ENCODE results near the gene EIF4G2. TPM values are rescaled to one million over a fixed set of nuclear protein-coding genes. Genes with fewer than 3 reads are reported as not detected.

EIF4G2 gene
- total and polyA plus RNA-seq, 2 of the 8 experiments (the other 6 are each of a cell fraction or from before 2014, with no cell fraction given): 438 to 964 TPM

DNA sequence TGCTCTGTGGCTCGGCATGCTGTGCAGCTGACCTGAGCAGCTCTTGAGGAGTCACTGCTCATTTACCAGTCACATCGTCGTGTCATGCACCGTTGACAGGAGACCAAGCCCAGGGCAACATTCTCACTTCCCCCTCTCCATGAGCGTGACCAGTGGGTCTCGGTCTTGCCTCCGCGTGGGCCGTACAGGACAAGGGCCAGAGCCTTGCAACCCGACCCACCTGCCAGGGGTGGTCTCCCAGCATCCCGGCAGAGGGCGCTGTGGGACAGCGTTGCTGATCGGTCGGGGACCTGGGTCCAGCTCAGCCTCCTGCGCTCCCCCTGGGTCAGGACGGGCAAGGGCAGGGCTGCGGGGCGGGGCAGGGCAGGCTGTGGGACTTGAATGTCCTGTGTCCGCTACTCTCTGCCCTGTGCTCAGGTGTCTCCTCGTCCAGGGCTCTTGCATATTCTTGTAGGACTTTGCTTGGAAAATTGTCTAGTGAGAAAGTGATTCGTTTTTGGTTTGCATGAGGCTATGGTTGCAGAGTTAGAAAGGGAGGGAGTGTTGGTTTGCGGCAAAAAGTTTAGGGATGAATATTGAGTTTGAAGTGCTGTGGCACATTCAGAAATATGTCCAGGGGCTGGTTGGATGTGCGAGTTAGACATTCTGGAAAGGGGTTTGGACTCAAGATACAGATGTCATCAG lies 16.2 kb downstream of the EIF4G2 start (continued):
- TF ChIP-seq, protein P1, sequence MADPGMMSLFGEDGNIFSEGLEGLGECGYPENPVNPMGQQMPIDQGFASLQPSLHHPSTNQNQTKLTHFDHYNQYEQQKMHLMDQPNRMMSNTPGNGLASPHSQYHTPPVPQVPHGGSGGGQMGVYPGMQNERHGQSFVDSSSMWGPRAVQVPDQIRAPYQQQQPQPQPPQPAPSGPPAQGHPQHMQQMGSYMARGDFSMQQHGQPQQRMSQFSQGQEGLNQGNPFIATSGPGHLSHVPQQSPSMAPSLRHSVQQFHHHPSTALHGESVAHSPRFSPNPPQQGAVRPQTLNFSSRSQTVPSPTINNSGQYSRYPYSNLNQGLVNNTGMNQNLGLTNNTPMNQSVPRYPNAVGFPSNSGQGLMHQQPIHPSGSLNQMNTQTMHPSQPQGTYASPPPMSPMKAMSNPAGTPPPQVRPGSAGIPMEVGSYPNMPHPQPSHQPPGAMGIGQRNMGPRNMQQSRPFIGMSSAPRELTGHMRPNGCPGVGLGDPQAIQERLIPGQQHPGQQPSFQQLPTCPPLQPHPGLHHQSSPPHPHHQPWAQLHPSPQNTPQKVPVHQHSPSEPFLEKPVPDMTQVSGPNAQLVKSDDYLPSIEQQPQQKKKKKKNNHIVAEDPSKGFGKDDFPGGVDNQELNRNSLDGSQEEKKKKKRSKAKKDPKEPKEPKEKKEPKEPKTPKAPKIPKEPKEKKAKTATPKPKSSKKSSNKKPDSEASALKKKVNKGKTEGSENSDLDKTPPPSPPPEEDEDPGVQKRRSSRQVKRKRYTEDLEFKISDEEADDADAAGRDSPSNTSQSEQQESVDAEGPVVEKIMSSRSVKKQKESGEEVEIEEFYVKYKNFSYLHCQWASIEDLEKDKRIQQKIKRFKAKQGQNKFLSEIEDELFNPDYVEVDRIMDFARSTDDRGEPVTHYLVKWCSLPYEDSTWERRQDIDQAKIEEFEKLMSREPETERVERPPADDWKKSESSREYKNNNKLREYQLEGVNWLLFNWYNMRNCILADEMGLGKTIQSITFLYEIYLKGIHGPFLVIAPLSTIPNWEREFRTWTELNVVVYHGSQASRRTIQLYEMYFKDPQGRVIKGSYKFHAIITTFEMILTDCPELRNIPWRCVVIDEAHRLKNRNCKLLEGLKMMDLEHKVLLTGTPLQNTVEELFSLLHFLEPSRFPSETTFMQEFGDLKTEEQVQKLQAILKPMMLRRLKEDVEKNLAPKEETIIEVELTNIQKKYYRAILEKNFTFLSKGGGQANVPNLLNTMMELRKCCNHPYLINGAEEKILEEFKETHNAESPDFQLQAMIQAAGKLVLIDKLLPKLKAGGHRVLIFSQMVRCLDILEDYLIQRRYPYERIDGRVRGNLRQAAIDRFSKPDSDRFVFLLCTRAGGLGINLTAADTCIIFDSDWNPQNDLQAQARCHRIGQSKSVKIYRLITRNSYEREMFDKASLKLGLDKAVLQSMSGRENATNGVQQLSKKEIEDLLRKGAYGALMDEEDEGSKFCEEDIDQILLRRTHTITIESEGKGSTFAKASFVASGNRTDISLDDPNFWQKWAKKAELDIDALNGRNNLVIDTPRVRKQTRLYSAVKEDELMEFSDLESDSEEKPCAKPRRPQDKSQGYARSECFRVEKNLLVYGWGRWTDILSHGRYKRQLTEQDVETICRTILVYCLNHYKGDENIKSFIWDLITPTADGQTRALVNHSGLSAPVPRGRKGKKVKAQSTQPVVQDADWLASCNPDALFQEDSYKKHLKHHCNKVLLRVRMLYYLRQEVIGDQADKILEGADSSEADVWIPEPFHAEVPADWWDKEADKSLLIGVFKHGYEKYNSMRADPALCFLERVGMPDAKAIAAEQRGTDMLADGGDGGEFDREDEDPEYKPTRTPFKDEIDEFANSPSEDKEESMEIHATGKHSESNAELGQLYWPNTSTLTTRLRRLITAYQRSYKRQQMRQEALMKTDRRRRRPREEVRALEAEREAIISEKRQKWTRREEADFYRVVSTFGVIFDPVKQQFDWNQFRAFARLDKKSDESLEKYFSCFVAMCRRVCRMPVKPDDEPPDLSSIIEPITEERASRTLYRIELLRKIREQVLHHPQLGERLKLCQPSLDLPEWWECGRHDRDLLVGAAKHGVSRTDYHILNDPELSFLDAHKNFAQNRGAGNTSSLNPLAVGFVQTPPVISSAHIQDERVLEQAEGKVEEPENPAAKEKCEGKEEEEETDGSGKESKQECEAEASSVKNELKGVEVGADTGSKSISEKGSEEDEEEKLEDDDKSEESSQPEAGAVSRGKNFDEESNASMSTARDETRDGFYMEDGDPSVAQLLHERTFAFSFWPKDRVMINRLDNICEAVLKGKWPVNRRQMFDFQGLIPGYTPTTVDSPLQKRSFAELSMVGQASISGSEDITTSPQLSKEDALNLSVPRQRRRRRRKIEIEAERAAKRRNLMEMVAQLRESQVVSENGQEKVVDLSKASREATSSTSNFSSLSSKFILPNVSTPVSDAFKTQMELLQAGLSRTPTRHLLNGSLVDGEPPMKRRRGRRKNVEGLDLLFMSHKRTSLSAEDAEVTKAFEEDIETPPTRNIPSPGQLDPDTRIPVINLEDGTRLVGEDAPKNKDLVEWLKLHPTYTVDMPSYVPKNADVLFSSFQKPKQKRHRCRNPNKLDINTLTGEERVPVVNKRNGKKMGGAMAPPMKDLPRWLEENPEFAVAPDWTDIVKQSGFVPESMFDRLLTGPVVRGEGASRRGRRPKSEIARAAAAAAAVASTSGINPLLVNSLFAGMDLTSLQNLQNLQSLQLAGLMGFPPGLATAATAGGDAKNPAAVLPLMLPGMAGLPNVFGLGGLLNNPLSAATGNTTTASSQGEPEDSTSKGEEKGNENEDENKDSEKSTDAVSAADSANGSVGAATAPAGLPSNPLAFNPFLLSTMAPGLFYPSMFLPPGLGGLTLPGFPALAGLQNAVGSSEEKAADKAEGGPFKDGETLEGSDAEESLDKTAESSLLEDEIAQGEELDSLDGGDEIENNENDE (IDR thresholded peaks at IDR 0.05; ENCODE audit: insufficient replicate concordance, low read length): no peak
- TF ChIP-seq SP1 (IDR thresholded peaks at IDR 0.05; ENCODE audit: low read depth, low read length): no peak
- no peak for TF ChIP-seq KDM5A (IDR thresholded peaks at IDR 0.05; ENCODE audit: low read length)
- no peak for TF ChIP-seq SIX5 (IDR thresholded peaks at IDR 0.05; ENCODE audit: low read depth, low read length)
- TF ChIP-seq EZH2 (IDR thresholded peaks at IDR 0.05; ENCODE audit: low read depth, low read length, severe bottlenecking): no peak
- TF ChIP-seq, protein P2, sequence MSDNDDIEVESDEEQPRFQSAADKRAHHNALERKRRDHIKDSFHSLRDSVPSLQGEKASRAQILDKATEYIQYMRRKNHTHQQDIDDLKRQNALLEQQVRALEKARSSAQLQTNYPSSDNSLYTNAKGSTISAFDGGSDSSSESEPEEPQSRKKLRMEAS (IDR thresholded peaks at IDR 0.05): peak; percentile 75
- no peak for TF ChIP-seq BRCA1 (IDR thresholded peaks at IDR 0.05; ENCODE audit: low read depth, low read length)
- no peak for TF ChIP-seq SAP30 (IDR thresholded peaks at IDR 0.05; ENCODE audit: insufficient read depth, insufficient replicate concordance, low read length)
- no peak for TF ChIP-seq CEBPB (IDR thresholded peaks at IDR 0.05; ENCODE audit: low read depth, low read length)
- TF ChIP-seq CTBP2 (IDR thresholded peaks at IDR 0.05; ENCODE audit: borderline replicate concordance, insufficient read depth, insufficient read length, low read length): no peak
- TF ChIP-seq TEAD4 (IDR thresholded peaks at IDR 0.05; ENCODE audit: low read depth, low read length): peak; percentile 40; the same call in 1 of the 2 replicates

All from H1 (cell line).